OCI-LY7 (cell line): ENCODE results near the gene ICA1L. TPM values are rescaled to one million over a fixed set of nuclear protein-coding genes. Genes with fewer than 3 reads are reported as not detected.

Experiments used
- BruUV-seq: library from RNA; stranded (reverse); fragments of 400-500 nt; replicated peaks from 2 replicates; lab custom pipeline; 2021; lab: Mats Ljungman, UMichigan
- CTCF ChIA-PET: fragments of 300-600 bp; sonication (Branson Sonifier 250); formaldehyde crosslinking; loops from one replicate; lab custom pipeline; 2022; ENCODE audit warnings: antibody characterized with exemption; ENCODE audit not compliant: unreplicated experiment; lab: Charles Lee
- POLR2A ChIA-PET: fragments of 300-600 bp; sonication (Branson Sonifier 250); formaldehyde crosslinking; loops from one replicate; lab custom pipeline; 2022; ENCODE audit warnings: antibody characterized with exemption; lab: Charles Lee
- DNase-seq: peaks from one replicate; pipeline ENCODE4 v3.0.0-alpha.2; 2015; ENCODE audit warnings: low spot score
- H2AFZ ChIP-seq: fragments of 200-600 bp; sonication (generic), shearing (Covaris generic); 2 replicates; pipeline ENCODE4 v1.6.1; 2014; ENCODE audit warnings: mild to moderate bottlenecking, antibody characterized with exemption, low read length, moderate library complexity
- H3K27ac ChIP-seq: fragments of 200-600 bp; sonication (generic); 2 replicates; pipeline ENCODE4 v1.5.1; 2014; ENCODE audit warnings: mixed run types, low read depth, mild to moderate bottlenecking, moderate library complexity, low read length, inconsistent platforms; ENCODE audit not compliant: poor library complexity, severe bottlenecking
- H3K36me3 ChIP-seq: fragments of 200-600 bp; sonication (generic); 2 replicates; pipeline ENCODE4 v1.6.1; 2014; ENCODE audit warnings: mild to moderate bottlenecking, antibody characterized with exemption, low read length, moderate library complexity, mixed read lengths; ENCODE audit not compliant: insufficient read depth
- H3K4me1 ChIP-seq: fragments of 200-600 bp; sonication (generic); 2 replicates; pipeline ENCODE4 v1.5.1; 2014; ENCODE audit warnings: mild to moderate bottlenecking, low read length; ENCODE audit not compliant: insufficient read depth, poor library complexity, severe bottlenecking
- H3K4me2 ChIP-seq: fragments of 200-600 bp; sonication (generic); 2 replicates; pipeline ENCODE4 v1.6.1; 2014; ENCODE audit warnings: mild to moderate bottlenecking, low read length
- H3K4me3 ChIP-seq: fragments of 200-600 bp; sonication (generic); 2 replicates; pipeline ENCODE4 v1.5.1; 2014; ENCODE audit warnings: mild to moderate bottlenecking, low read depth, low read length; ENCODE audit not compliant: poor library complexity, severe bottlenecking
- H3K79me2 ChIP-seq: fragments of 200-600 bp; sonication (generic); 2 replicates; pipeline ENCODE4 v1.6.1; 2016; ENCODE audit warnings: low read depth, mild to moderate bottlenecking, low read length, moderate library complexity, mixed read lengths; ENCODE audit not compliant: insufficient read depth
- H3K9me2 ChIP-seq: fragments of 200-600 bp; sonication (generic); 2 replicates; pipeline ENCODE4 v1.6.1; 2016; ENCODE audit warnings: mild to moderate bottlenecking, low read length, mixed read lengths; ENCODE audit not compliant: insufficient read depth
- H3K9me3 ChIP-seq: fragments of 200-600 bp; sonication (generic); 2 replicates; pipeline ENCODE4 v1.6.1; 2014; ENCODE audit warnings: mild to moderate bottlenecking, mixed run types, low read length, mixed read lengths
- H4K20me1 ChIP-seq: fragments of 200-600 bp; sonication (generic); 2 replicates; pipeline ENCODE4 v1.6.1; 2014; ENCODE audit warnings: mild to moderate bottlenecking, antibody characterized with exemption, low read length, moderate library complexity, mixed read lengths; ENCODE audit not compliant: insufficient read depth
- EZH2phosphoT487 ChIP-seq: fragments of 200-600 bp; sonication (generic); IDR thresholded peaks from 2 replicates; pipeline ENCODE4 v1.6.1; 2018; ENCODE audit warnings: low read depth, borderline replicate concordance, mild to moderate bottlenecking, mixed run types, antibody characterized with exemption, low read length, moderate library complexity, mixed read lengths
- intact Hi-C: fragments of 100-400 bp; cut with micrococcal nuclease; formaldehyde crosslinking; loops from one replicate; pipeline ENCODE4 v1.10.0; 2022; ENCODE audit not compliant: unreplicated experiment
- total RNA-seq, 2 experiments: library from RNA; depleted of rRNA in 1 of 2; stranded (reverse); fragments of >200 nt in 1 of 2; shearing (Covaris generic) in 1 of 2; gene quantifications; 2 replicates each; pipeline ENCODE4 v1.2.3, GENCODE V29; 2014 to 2022
- TF ChIP-seq, protein P1 (sequence below): fragments of 200-600 bp; sonication (generic); conservative IDR thresholded peaks from 2 replicates; pipeline ENCODE4 v1.5.1; 2014; ENCODE audit warnings: mild to moderate bottlenecking, antibody characterized with exemption, low read length, moderate library complexity, mixed read lengths

The ICA1L gene
- total RNA-seq, 2 experiments from 2014 or later: 5.2 to 11.1 TPM

DNA sequence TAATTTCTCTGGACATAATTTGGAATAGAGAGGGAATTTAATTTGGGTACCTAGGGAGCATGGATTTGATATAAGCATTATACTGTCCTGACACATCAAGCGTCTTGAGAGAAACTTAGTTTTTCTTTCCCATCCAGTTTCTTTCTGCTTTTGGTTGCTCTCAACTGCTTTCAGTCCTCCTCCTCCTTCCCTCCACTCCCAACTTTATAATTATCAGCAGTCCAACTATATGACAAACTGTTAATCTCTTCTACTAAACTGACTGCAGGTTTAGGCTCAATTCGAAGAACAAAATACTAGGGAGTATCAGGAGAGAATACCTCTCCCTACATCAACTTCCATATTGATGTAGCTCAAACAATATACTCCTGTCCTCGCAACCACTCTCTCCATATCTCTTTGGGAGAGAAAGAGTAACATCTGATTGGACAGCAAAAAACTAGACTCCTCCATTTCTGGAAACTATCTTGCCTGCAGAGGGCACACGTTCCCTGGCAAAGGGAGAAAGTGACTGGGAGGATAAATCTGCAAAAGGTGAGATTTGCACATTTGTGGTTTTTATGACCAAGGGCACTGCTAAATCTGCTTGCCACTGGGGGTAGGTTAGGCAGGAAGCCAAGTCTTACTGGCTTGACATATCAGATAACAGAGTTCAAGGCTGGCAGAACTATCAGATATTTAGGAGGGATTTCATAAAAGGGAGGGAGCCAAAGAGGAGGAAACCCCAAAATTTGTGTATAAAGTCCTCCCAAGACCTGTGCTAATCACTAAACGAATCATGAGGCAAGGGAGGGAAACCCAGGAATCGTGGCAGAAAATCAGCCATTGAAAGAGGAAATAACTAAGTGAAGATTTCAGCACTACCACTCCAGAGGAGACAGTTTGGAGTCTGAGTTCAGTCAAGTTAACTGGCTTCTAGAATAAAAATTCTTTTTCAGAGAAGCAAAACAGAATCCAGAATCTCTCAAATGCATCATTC, 40.0 kb downstream of the ICA1L start:
- CTCF ChIA-PET: no interaction called here
- TF ChIP-seq EZH2phosphoT487: no peak
- TF ChIP-seq, protein P1, sequence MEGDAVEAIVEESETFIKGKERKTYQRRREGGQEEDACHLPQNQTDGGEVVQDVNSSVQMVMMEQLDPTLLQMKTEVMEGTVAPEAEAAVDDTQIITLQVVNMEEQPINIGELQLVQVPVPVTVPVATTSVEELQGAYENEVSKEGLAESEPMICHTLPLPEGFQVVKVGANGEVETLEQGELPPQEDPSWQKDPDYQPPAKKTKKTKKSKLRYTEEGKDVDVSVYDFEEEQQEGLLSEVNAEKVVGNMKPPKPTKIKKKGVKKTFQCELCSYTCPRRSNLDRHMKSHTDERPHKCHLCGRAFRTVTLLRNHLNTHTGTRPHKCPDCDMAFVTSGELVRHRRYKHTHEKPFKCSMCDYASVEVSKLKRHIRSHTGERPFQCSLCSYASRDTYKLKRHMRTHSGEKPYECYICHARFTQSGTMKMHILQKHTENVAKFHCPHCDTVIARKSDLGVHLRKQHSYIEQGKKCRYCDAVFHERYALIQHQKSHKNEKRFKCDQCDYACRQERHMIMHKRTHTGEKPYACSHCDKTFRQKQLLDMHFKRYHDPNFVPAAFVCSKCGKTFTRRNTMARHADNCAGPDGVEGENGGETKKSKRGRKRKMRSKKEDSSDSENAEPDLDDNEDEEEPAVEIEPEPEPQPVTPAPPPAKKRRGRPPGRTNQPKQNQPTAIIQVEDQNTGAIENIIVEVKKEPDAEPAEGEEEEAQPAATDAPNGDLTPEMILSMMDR: peak; percentile 88
- Histone ChIP-seq H4K20me1 (no peaks in the 10 kb centered on the region), H3K4me3 (no peak overlapping the region), H3K9me2 (no peaks in the 10 kb centered on the region), H3K4me1 (peaks cover 8% of the 10 kb centered on the region), H3K36me3 (no peaks in the 10 kb centered on the region), H3K9me3 (no peaks in the 10 kb centered on the region), H3K4me2 (peak overlapping the region; percentile 57), H3K79me2 (no peaks in the 10 kb centered on the region), H2AFZ (peak overlapping the region; percentile 55; the same call in 1 of the 2 replicates), H3K27ac (no peak overlapping the region)
- POLR2A ChIA-PET: interaction anchor here (0.6 to 1.1 kb wide), 2 partner anchors 9 to 1297 kb away, joined by 3 read pairs; no protein-coding TSS in a partner anchor
- intact Hi-C loops: loop anchor here (1.0 to 5.0 kb wide), 4 partner anchors 39 to 621 kb away; no protein-coding TSS in a partner anchor
- peak; percentile 69 for DNase-seq
- BruUV-seq: no TSS peak

DNA sequence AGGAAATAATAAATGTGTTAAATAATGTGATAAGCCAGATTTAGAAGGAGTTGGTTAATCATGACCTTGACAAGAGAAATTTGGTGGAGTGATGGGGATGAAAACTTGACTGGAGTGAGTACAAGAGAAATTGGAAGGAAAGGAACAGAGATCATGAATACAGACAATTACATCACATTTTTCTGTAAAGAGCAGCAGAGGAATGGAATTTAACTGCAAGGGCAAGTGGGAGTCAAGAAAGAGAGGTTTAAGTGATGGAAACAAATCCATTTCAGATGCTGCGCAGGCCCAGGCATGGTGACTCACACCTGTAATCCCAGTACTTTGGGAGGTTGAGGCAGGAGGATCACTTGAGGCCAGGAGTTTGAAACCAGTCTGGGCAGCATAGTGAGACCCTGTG, 46.7 kb downstream of the ICA1L start:
- TF ChIP-seq, protein P1: no peak
- TF ChIP-seq EZH2phosphoT487: no peak
- CTCF ChIA-PET: no interaction called here
- Histone ChIP-seq H3K27ac (no peak overlapping the region), H3K79me2 (no peaks in the 10 kb centered on the region), H3K9me3 (no peaks in the 10 kb centered on the region), H2AFZ (no peak overlapping the region), H3K36me3 (no peaks in the 10 kb centered on the region), H3K4me3 (no peak overlapping the region), H4K20me1 (no peaks in the 10 kb centered on the region), H3K4me2 (no peak overlapping the region), H3K4me1 (no peaks in the 10 kb centered on the region), H3K9me2 (no peaks in the 10 kb centered on the region)
- DNase-seq: no peak
- intact Hi-C loops: no loop called here
- BruUV-seq: no TSS peak
- POLR2A ChIA-PET: interaction anchor here (0.7 kb wide), 2 partner anchors 55 to 120 kb away, joined by 3 read pairs; no protein-coding TSS in a partner anchor
